ENCODE measurements around the gene IGSF8.
"Not testable (repeated sequence)": the region's sequence is repeated elsewhere in the genome, so short reads cannot be mapped to it uniquely, and the experiment has no call there.

Gene IGSF8

DNA sequence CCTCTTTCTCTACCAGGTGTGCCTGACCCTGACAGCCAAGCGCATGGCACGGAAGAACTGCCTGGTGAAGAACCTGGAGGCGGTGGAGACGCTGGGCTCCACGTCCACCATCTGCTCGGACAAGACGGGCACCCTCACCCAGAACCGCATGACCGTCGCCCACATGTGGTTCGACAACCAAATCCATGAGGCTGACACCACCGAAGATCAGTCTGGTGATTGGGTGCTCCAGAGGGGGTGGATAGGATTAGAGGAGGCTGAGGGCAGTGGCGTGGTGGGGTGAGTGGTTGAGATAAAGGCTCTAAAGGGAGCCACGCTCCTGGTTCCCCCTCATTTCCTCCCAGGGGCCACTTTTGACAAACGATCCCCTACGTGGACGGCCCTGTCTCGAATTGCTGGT is 30.2 kb upstream of the IGSF8 start:
- DNase-seq (ENCODE audit: low read depth, low spot score): no peak
- H3K4me3 ChIP-seq (ENCODE audit: low read length): no peak overlapping the region

DNA sequence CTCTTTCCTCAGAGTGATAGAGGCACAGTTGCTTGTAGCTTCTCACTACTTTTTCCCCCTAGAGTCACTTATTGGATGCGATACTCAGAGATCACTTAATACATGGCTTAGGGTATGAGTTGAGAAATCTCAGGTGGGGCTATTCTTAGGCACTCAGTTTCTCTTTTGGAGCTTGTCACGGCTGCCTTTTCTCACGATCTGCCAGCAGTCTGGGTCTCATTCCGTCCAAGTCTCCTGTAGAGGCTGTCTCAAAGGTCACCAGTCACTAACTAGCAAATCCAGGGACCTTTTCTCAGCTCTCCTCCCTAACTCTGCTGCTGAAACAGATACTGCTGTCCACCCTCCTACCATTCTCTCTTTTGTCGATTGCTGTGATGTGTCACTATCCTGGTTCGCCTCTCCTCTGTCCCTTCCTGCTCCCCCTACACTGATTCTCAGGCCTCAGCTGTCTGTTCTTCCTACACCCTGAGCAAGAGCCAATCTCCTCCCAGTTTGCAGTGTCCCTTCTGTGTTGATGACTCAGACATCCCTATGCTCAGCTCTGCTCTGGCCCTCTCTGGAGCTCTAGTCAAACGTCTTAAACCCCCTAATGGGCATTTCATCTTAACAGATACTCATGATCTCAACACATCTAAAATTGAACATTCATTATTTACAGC is 29.6 kb upstream of the IGSF8 start:
- H3K4me3 ChIP-seq (ENCODE audit: low read length): no peak overlapping the region
- no peak for DNase-seq (ENCODE audit: low read depth, low spot score)

DNA sequence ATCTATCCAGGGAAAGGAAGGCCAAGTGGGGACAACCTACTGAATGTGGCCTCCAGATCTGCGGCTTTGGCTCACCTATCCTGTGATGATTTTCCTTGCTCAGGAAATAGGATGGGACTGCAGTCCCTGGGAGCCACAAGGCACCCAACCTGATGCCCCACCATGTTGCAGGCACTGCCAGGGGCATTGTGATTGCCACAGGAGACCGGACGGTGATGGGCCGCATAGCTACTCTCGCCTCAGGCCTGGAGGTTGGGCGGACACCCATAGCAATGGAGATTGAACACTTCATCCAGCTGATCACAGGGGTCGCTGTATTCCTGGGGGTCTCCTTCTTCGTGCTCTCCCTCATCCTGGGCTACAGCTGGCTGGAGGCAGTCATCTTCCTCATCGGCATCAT is 29.0 kb upstream of the IGSF8 start:
- H3K4me3 ChIP-seq (ENCODE audit: low read length): no peak overlapping the region
- no peak for DNase-seq (ENCODE audit: low read depth, low spot score)

DNA sequence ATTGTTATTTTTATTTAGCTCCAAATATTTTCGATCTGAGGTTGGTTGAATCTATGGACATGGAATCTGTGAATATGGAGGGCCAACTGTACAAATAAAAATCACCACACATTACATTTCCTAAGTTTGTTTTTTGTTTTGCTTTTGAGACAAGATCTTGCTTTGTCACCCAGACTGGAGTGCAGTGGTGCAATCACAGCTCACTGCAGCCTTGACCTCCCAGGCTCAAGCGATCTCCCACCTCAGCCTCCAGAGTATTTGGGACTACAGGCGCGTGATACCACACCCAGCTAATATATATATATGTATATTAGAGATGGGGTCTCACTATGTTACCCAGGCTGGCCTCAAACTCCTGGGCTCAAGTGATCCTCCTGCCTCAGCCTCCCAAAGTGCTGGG is 27.9 kb upstream of the IGSF8 start:
- not testable (repeated sequence) for DNase-seq (ENCODE audit: low read depth, low spot score)

DNA sequence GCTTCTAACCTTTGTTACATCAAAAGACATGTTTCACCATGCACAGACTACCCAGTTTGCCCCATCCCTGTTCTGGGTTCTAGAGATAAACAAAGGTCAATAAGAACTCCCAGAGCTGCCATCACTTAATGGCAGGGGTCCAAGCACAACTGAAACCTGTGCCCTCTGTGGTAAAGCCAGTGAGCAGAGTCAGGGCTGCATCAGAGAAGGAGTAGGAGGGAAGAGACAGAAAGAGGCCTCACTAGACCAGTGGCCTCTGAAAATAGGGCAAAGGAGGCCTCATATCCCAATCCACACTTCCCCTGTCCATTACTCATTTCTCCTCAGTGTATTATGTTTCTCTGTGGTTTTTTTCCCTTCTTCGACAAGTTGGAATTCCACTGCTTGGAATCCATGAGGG is 27.3 kb upstream of the IGSF8 start:
- DNase-seq (ENCODE audit: low read depth, low spot score): no peak
- no peak overlapping the region for H3K4me3 ChIP-seq (ENCODE audit: low read length)

More for the DNA sequence above, 27.9 kb upstream of the IGSF8 start:
- H3K4me3 ChIP-seq (ENCODE audit: low read length): not testable (repeated sequence)

DNA sequence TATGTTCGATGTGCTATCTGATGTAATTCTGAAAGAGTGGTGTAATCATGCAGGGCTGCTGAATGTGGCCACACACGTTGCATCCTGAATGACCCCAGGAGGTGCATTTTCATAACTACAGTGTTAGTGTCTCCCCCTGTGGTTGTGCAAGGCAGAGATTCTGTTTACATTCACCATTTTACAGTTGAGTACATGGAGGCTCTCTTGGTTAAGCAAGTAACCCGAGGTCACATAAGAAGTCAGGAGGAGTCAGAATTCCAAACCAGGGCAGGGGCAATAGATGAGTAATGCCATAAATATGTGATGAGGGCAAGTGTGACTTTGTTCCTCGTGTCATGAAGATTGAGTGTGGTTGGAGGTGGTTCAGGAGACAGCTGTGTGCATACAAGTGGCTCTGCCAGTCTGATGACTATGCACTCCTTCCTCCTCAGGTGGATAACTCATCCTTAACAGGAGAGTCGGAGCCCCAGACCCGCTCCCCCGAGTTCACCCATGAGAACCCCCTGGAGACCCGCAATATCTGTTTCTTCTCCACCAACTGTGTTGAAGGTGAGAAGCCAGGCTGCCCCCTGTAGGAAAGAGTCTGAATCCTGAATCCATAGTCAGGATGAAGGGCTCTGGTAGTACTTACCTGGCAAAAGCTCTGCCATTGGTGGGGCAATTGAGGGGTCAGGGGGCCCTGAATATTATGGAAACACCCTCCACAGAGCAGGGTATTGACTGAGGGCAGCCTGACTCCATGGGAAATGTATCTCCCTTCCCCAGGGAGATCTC is 26.5 kb upstream of the IGSF8 start:
- no peak for DNase-seq (ENCODE audit: low read depth, low spot score)
- no peak overlapping the region for H3K4me3 ChIP-seq (ENCODE audit: low read length)

DNA sequence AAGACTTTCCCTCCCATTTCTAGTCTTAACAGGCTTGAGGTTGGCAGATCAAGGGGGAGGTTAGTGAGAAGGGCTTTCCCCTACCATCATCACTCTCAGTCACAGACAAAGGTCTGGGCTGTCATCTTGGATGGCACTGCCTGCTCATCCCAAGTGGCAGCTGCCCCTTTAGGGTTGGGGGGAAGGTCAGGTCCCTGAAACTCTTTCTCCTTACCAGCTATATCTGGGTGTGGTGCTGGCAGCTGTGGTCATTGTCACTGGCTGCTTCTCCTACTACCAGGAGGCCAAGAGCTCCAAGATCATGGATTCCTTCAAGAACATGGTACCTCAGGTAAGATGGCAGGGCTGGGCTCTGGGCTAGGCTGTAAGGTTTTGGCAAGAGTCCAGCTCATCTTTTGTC is 25.3 kb upstream of the IGSF8 start:
- no peak overlapping the region for H3K4me3 ChIP-seq (ENCODE audit: low read length)
- DNase-seq (ENCODE audit: low read depth, low spot score): no peak

DNA sequence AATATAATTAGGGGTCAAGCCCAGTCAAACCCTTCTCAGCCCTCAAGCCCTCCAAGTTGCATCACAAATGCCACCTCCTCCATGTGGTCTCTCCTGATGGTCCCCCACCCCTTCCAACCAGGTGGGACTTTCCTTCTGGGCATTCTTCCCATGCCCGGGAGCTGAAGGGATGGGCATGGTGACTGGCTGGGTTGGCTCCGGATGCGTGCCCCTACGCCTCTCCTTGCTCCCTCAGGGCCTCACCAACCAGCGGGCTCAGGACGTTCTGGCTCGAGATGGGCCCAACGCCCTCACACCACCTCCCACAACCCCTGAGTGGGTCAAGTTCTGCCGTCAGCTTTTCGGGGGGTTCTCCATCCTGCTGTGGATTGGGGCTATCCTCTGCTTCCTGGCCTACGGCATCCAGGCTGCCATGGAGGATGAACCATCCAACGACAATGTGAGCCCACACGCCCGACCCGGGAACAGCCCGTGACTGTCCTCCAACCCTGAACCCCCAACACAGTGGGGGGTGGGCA is 24.6 kb upstream of the IGSF8 start:
- DNase-seq (ENCODE audit: low read depth, low spot score): no peak
- H3K4me3 ChIP-seq (ENCODE audit: low read length): no peak overlapping the region

DNA sequence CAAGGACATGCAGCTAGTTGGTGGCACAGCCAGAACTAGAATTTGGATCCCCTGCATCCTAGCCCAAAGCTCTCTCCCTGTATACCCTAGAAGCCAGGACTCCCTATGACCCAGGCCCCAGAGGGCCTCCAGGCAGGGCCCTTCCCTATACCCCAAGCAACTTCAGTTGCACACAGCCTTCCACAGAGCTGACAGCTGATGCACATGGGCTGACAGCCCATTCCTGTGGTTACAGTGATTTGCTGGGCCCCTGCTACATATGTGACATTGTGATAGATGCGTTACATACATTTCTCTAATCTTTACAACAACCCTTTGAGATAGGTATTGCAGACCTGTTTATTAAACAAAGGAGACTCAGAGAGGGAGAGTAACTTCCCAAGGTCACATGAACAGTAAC is 23.0 kb upstream of the IGSF8 start:
- DNase-seq (ENCODE audit: low read depth, low spot score): no peak
- no peak overlapping the region for H3K4me3 ChIP-seq (ENCODE audit: low read length)

DNA sequence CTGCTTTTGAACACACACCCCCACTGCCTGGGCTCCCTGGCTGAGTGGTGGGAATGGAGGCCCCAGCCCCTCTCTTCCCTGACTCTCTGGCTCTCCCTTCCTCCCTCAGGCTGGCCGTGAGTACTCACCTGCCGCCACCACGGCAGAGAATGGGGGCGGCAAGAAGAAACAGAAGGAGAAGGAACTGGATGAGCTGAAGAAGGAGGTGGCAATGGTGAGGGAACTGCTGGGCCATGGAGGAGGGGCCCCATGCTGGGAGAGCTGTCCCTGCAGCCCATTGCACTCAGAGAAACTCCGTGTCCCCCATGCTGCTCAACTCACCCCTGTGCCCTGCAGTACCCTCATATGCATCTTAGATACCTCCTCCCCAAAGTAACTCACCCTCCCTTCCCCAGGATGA is 22.4 kb upstream of the IGSF8 start:
- no peak for DNase-seq (ENCODE audit: low read depth, low spot score)

DNA sequence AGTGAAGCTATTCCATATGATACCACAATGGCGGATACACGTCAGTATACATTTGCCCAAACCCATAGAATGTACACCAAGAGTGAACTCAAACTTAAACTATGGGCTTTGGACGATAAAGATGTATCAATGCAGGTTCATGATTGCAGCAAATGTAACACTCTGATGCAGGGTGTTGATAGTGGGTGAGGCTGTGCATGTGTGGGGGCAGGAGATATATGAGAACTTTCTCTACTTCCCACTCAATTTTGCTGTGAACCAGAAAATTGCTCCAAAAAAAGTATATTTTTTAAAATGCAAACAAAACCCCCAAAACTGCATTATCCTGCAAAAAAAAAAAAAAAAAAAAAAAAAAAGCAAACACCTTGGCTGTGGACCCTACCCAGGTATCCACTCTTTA is 20.5 kb upstream of the IGSF8 start:
- no peak for DNase-seq (ENCODE audit: low read depth, low spot score)
- H3K4me3 ChIP-seq (ENCODE audit: low read length): no peak overlapping the region

More for the DNA sequence above, 22.4 kb upstream of the IGSF8 start:
- H3K4me3 ChIP-seq (ENCODE audit: low read length): no peak overlapping the region

DNA sequence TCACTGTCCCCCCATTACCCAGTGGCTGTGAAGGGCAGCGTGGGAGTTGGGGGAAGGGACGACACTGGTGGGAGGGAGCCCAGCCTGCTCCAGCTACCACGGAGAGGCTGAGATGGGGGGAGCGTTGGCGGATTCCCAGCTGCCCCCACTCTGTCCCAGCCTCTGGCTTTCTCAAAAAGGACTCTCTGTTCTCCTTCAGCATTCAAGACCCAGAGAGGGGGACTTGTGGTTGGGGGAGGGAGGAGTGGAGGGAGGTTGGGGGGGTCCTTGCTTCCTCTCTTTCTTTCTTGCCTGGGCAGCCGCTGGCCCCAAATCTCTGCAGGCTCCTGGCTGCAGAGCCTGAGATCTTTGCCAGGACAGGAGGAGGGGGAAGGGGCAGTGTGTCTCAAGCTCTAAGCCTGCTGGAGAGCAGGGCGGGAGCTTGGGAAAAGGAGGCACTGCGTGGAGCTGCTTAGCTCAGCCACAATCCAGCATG is 19.3 kb upstream of the IGSF8 start:
- DNase-seq (ENCODE audit: low read depth, low spot score): no peak
- no peak overlapping the region for H3K4me3 ChIP-seq (ENCODE audit: low read length)

DNA sequence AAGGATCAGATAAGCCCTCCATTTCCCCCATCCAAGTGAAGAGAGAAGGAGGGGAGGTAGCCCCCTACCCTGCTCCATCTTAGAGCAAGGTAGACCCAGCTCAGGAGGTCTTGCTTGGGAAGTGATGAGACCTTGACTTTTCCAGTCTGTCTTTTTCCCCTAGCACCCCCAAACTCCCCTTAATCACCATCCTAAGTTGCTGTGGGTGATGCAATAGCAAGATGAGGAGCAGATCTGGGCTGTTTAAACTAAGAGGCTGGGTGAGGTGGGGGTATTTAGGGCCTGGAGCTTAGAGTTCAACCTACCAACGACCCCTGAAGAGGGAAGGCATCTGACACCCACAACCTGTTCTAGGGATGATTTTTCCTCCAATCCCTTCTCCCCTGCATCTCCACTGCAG is 18.9 kb upstream of the IGSF8 start:
- no peak for DNase-seq (ENCODE audit: low read depth, low spot score)
- no peak overlapping the region for H3K4me3 ChIP-seq (ENCODE audit: low read length)

DNA sequence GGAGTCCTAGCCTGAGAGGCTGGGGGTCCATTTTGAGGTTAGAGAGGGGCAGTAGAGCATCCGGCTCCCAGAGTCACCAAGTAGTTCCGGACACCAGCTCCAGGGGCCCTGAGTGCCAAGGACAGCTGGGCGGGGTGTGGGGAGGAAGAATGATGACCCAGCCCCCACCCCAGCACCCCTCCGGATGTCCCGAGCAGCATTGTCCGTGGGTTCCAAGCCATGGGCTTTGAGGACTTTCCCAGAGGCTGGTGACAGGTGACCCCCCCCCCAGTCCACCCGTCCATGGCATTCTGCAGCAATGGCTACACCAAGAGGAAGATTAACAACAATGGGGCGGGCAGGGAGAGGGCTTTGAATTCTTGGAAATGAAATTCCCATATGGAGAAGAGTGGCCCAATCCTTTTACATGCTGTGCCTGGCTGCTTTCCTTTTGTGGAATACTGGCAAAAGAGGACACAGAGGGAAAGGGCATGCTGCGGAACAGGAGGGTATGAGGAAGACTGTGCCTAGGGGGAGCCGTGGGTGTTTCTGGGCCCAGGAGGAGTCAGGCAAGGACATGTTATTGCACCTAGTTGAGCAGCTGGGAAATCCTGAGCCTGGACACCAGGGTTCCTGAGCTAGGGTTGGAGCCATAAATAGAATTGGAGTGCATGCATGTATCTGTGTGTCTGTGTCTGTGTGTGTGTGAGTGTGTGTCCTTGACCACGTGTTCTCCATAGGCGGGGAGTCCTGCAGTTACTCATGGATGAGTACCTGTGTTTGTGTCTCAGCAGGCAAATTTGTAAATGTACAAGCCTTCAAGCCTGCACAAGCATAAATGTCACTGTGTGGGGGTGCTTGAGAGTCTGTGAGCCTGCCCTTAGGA is 18.1 kb upstream of the IGSF8 start:
- no peak for DNase-seq (ENCODE audit: low read depth, low spot score)
- H3K4me3 ChIP-seq (ENCODE audit: low read length): no peak overlapping the region

DNA sequence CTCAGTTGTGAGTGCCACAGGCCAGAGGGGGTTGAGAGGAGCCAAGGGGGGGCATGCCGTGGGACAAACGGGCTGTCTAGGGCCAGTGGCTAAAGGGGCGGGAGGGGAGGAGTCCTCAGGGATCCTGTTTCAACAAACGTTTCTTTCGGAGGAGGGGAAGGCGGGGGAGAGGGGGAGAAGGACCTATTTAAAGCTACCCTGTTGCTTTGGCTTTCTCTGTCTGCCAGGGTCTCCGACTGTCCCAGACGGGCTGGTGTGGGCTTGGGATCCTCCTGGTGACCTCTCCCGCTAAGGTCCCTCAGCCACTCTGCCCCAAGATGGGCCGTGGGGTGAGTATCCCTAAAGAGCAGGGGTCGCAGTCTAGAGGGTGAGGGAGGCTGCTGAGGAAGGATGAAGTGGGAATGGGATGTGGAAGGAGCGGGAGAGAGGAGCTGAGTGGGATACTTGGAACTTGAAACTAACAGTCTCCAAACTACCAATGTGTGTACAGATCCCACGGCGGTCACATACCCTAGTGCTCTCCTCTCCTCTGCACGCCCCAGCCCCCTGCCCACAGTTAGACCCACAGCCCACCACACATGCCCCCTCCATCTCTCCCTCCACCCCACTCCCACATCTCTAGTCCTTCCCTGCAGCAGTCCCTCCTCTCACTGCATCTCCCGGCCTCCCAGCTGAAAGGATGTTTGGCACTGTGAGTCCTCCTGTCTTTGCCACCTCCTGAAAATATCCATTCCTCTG is 17.3 kb upstream of the IGSF8 start, which contains the start of gene ATP1A2:
Gene ATP1A2, plus strand, starts transcription at position 215 of the 738 bp plus-strand sequence. Its CDS starts 103 bp downstream, at position 318.
- no peak within 1 kb of the TSS for H3K4me3 ChIP-seq (ENCODE audit: low read length)
- DNase-seq (ENCODE audit: low read depth, low spot score): no peak

DNA sequence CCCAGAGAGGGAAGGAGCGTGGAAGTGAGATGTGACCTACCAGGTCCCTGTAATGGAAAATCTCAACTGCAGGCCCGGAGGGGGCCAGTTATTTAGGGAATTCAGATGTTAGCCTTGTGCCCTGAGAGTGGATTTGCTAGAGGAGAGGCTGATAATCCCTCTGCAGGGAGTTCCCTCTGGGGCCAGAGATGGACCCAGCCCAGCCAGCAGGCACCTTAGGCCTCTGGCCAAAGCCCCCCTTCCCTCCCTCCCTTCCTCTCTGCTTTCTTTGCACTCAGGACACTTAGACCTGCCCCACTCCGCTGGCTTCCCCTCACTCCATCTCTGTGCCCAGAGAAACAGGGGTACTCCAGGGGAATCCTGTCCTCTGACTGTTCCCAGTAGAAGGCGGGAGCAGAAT is 15.7 kb upstream of the IGSF8 start:
- DNase-seq (ENCODE audit: low read depth, low spot score): no peak
- no peak overlapping the region for H3K4me3 ChIP-seq (ENCODE audit: low read length)

DNA sequence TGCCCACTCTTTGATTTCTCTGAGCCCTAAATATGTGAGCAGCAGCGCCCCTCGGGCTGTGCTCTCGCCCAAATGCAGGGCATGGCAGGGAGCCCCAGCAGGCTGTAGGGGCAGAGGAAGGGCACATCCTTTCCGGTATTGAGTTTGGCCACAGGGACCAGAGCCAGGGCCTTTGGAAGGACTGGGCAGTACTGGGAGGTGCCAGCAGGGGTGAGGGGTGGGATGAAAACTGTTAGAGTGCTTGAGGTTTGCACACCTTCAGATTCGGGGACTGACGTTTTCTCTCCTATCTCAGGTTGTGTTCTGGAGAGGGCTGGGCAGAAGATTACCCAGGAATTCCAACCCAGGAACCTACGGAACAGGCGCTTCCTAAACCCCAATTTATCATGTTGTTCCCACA is 15.0 kb upstream of the IGSF8 start:
- DNase-seq (ENCODE audit: low read depth, low spot score): no peak
- no peak overlapping the region for H3K4me3 ChIP-seq (ENCODE audit: low read length)

DNA sequence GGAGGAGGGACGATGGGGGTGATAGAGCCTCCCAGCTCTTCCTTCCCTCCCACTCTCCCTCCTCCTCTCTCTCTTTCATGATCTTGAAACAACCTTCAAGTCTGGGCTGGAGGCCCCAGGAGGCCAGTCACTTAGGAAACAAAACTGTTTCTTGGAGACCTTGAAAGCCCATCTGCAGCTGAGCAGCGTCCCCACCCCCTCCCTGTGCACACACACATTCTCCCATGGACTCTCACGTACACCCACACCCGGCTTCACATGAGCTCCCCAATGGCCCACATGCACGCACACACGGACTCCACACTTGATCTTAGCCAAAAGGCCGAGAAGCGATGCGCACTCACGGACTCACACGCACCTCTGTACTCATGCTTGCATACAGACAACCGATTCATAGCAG is 13.9 kb upstream of the IGSF8 start:
- H3K4me3 ChIP-seq (ENCODE audit: low read length): no peak overlapping the region
- DNase-seq (ENCODE audit: low read depth, low spot score): no peak

DNA sequence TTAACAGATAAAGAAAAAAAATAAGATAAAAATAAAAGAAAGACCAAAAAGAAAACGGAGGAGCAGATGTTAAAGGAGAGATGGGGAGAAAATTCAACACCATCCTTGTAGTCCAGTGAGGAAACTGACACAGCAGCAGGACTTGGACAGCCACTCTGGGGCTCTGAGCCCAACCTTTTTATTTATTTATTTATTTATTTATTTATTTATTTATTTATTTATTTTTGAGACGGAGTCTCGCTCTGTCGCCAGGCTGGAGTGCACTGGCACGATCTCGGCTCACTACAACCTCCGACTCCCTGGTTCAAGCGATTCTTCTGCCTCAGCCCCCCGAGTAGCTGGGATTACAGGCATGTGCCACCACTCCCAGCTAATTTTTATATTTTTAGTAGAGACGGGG is 13.0 kb upstream of the IGSF8 start:
- not testable (repeated sequence) for DNase-seq (ENCODE audit: low read depth, low spot score); H3K4me3 ChIP-seq (ENCODE audit: low read length)
